Chondrocyte (in vitro differentiated cells): ENCODE data around the gene CLIP4. TPM values are rescaled to one million over a fixed set of nuclear protein-coding genes. Genes with fewer than 3 reads are reported as not detected.
A peak's percentile ranks its signal among the peaks of the same experiment; 100 is the strongest.

Source experiments
- DNase-seq: peaks from one replicate; pipeline ENCODE4 v3.0.0; 2021; ENCODE audit warnings: mixed read lengths, low spot score
- H3K27ac Mint-ChIP-seq: one replicate; pipeline ENCODE4 v1.8.0; 2021; ENCODE audit warnings: mild to moderate bottlenecking, moderate library complexity, mixed read lengths; ENCODE audit not compliant: unreplicated experiment
- H3K27me3 Mint-ChIP-seq: 2 replicates; pipeline ENCODE4 v1.8.0; 2021; ENCODE audit warnings: low read depth, mixed read lengths
- H3K36me3 Mint-ChIP-seq: 2 replicates; pipeline ENCODE4 v1.8.0; 2021; ENCODE audit warnings: low read depth, mixed read lengths
- H3K4me1 Mint-ChIP-seq: 2 replicates; pipeline ENCODE4 v1.8.0; 2021; ENCODE audit warnings: low read depth, mild to moderate bottlenecking, mixed read lengths
- H3K4me3 Mint-ChIP-seq: one replicate; pipeline ENCODE4 v1.8.0; 2021; ENCODE audit warnings: mild to moderate bottlenecking, moderate library complexity, mixed read lengths; ENCODE audit not compliant: unreplicated experiment
- H3K9me3 Mint-ChIP-seq: 2 replicates; pipeline ENCODE4 v1.8.0; 2021; ENCODE audit warnings: low read depth, mixed read lengths
- CTCF ChIP-seq: fragments of 200-600 bp; sonication (generic); IDR thresholded peaks from 2 replicates; pipeline ENCODE4 v1.5.0; 2021; ENCODE audit warnings: antibody characterized with exemption, mild to moderate bottlenecking, moderate library complexity
- long read RNA-seq: library from polyadenylated mRNA; stranded (forward); transcript quantifications from one replicate; pipeline ENCODE4 v2.0.0, GENCODE V29; 2021
- total RNA-seq: library from RNA; stranded (reverse); gene quantifications from 3 replicates; pipeline ENCODE4 v1.2.1, GENCODE V29; 2021

The CLIP4 gene
- 27.7 to 35.6 TPM (median 30.1 TPM) in 3 replicates for total RNA-seq
- long read RNA-seq, full-length matches to known transcripts: 19 of 34 reads
- long read RNA-seq, partial matches to known transcripts: 6 of 34 reads
- long read RNA-seq, other reads (novel, unspliced or antisense): 9 of 34 reads

GRCh38 chr2:29114946-29115609 lies at the start of gene CLIP4:
Gene CLIP4 (plus strand): TSS chr2:29115415. CDS start chr2:29121389, 5,974 bp downstream.
- peak within 1 kb of the TSS; percentile 86 for H3K4me3 Mint-ChIP-seq
- H3K4me1 Mint-ChIP-seq: peaks cover 60% of the 10 kb centered on the region
- no peak for TF ChIP-seq CTCF
- H3K27ac Mint-ChIP-seq: peak within 1 kb of the TSS; percentile 94
- no peaks in the 10 kb centered on the region for H3K36me3 Mint-ChIP-seq
- no peak for DNase-seq
- H3K9me3 Mint-ChIP-seq: no peaks in the 10 kb centered on the region
- no peaks in the 10 kb centered on the region for H3K27me3 Mint-ChIP-seq

GRCh38 chr2:29066271-29066860 lies 48.8 kb upstream of the CLIP4 start:
- no peaks in the 10 kb centered on the region for H3K4me1 Mint-ChIP-seq
- no peak for DNase-seq
- no peak for TF ChIP-seq CTCF
- H3K27ac Mint-ChIP-seq: no peak overlapping the region
- H3K27me3 Mint-ChIP-seq: no peaks in the 10 kb centered on the region
- H3K4me3 Mint-ChIP-seq: no peak overlapping the region
- no peaks in the 10 kb centered on the region for H3K9me3 Mint-ChIP-seq
- no peaks in the 10 kb centered on the region for H3K36me3 Mint-ChIP-seq

GRCh38 chr2:29066997-29067605 lies 48.1 kb upstream of the CLIP4 start:
- Mint-ChIP-seq H3K27ac (no peak overlapping the region), H3K4me3 (no peak overlapping the region), H3K36me3 (no peaks in the 10 kb centered on the region), H3K27me3 (no peaks in the 10 kb centered on the region), H3K4me1 (no peaks in the 10 kb centered on the region), H3K9me3 (no peaks in the 10 kb centered on the region)
- no peak for DNase-seq
- no peak for TF ChIP-seq CTCF

GRCh38 chr2:29068513-29068912 lies 46.7 kb upstream of the CLIP4 start:
- no peaks in the 10 kb centered on the region for H3K9me3 Mint-ChIP-seq
- H3K4me3 Mint-ChIP-seq: no peak overlapping the region
- no peaks in the 10 kb centered on the region for H3K27me3 Mint-ChIP-seq
- H3K27ac Mint-ChIP-seq: no peak overlapping the region
- no peaks in the 10 kb centered on the region for H3K36me3 Mint-ChIP-seq
- H3K4me1 Mint-ChIP-seq: no peaks in the 10 kb centered on the region
- DNase-seq: no peak
- TF ChIP-seq CTCF: no peak

- DNase-seq: no peak
- Mint-ChIP-seq H3K4me1 (no peaks in the 10 kb centered on the region), H3K36me3 (no peaks in the 10 kb centered on the region), H3K9me3 (no peaks in the 10 kb centered on the region), H3K27ac (no peak overlapping the region), H3K4me3 (no peak overlapping the region), H3K27me3 (peaks cover 6% of the 10 kb centered on the region)
- TF ChIP-seq CTCF: no peak
Measured at GRCh38 chr2:29070526-29070925, 44.7 kb upstream of the CLIP4 start.
